Cardiac fibroblast (primary cell): ENCODE results near the gene C1orf174.

Experiments
- DNase-seq, 2 donors: peaks; one replicate each; pipeline versions ENCODE4 v3.0.0 to v3.0.0-alpha.2; 2010; ENCODE audit warnings: low read depth in 2 of 2
- H3K4me3 ChIP-seq, 2 donors: replicated peaks in 1 of 2; 1 replicate in 1 of 2; 2 replicates in 1 of 2; pipeline ENCODE4 v1.5.1; 2011; ENCODE audit warnings: low read depth in 2 of 2, low read length in 2 of 2, mild to moderate bottlenecking in 2 of 2, moderate library complexity in 1 of 2
- TF ChIP-seq, protein P1 (sequence below): IDR thresholded peaks from one replicate; pipeline ENCODE4 v1.5.1; 2011; ENCODE audit warnings: low read depth, mild to moderate bottlenecking, low read length, inconsistent platforms

The C1orf174 gene

GRCh38 chr1:3931007-3931912 lies 31.2 kb upstream of the C1orf174 start:
- H3K4me3 ChIP-seq, result no peak overlapping the region
- no peak for DNase-seq
- TF ChIP-seq, protein P1, sequence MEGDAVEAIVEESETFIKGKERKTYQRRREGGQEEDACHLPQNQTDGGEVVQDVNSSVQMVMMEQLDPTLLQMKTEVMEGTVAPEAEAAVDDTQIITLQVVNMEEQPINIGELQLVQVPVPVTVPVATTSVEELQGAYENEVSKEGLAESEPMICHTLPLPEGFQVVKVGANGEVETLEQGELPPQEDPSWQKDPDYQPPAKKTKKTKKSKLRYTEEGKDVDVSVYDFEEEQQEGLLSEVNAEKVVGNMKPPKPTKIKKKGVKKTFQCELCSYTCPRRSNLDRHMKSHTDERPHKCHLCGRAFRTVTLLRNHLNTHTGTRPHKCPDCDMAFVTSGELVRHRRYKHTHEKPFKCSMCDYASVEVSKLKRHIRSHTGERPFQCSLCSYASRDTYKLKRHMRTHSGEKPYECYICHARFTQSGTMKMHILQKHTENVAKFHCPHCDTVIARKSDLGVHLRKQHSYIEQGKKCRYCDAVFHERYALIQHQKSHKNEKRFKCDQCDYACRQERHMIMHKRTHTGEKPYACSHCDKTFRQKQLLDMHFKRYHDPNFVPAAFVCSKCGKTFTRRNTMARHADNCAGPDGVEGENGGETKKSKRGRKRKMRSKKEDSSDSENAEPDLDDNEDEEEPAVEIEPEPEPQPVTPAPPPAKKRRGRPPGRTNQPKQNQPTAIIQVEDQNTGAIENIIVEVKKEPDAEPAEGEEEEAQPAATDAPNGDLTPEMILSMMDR, result no peak

DNA sequence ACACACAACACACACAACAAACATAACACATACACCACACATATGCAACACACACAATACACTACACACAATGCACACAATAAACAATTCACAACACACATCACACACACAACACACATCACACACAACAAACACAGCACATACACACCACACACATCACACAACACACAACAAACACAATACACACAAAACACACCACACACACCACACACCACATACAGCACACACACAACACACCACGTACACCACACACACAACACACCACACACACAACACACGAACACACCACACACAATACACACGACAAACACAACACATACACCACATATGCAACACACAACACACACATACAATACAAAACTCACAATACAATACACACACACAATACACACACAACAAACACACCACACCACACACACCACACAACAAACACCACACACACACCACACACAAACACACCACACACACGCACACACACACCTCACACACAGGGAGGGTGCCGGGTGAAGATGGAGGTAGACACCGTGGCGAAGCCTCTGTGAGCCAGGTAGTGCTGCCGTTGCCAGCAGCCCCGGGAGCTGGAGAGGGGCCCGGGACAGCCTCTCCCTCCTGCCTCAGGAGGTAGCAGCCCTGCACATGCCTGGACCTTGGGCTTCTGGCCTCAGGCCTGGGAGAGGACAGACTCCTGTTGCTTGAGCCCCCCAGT lies 30.4 kb upstream of the C1orf174 start:
- TF ChIP-seq, protein P1, result no peak
- no peak for DNase-seq
- H3K4me3 ChIP-seq, result no peak overlapping the region

DNA sequence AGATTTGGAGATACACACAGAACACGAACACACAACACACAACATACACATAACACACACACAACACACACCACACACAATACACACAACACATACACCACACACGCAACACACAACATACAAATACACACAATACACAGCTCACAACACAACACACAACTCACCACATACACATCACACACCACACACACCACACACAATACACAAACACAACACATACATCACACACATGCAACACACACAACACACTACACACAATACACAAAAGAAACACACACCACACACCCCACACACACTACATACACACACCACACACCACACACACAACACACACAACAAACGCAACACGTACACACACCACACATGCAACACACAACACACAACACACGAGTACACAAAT lies 29.1 kb upstream of the C1orf174 start:
- no peak for DNase-seq
- TF ChIP-seq, protein P1, result no peak
- no peak overlapping the region for H3K4me3 ChIP-seq

DNA sequence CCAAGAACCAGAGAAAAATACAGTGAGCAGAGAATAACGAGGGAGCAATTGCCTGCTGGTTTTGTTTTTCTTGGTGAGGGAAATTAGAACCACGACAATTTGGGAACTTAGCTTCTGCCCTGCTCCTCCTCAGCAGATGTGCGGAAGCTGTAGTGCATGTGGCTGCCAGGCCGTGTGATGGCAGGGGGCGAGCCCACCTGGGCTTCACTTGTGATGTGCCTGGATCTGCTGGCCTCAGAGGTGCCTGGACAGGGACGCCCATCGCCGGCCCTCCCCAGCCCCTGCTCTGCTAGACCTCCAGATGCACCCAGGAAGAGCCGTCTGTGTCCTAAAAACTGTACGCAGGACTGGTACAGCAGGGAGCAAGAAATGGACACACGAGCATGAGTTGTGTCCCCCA lies 28.5 kb upstream of the C1orf174 start:
- H3K4me3 ChIP-seq, result no peak overlapping the region
- TF ChIP-seq, protein P1, result no peak
- no peak for DNase-seq

DNA sequence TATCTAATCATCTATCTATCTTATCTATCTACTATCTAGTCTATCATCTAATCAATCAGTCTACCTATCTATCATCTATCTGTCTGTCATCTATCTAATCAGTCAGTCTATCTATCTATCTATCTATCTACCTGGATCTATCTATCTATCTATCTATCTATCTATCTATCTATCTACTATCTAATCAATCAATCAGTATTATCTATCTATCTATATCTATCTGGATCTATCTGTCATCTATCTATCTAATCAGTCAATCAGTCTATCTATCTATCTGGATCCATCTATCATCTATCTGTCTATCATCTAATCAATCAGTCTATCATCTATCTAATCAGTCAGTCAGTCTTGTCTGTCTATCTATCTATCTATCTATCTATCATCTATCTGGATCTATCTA lies 26.9 kb upstream of the C1orf174 start:
- TF ChIP-seq, protein P1, result no peak
- DNase-seq, result no peak
- H3K4me3 ChIP-seq, result no peak overlapping the region

GRCh38 chr1:3925762-3926161 lies 25.7 kb upstream of the C1orf174 start:
- DNase-seq, result no peak
- H3K4me3 ChIP-seq, result no peak overlapping the region
- TF ChIP-seq, protein P1, result no peak
